ENCODE measurements around the gene UBA52.
"Not testable (repeated sequence)": the region's sequence is repeated elsewhere in the genome, so short reads cannot be mapped to it uniquely, and the experiment has no call there.

The UBA52 gene

DNA sequence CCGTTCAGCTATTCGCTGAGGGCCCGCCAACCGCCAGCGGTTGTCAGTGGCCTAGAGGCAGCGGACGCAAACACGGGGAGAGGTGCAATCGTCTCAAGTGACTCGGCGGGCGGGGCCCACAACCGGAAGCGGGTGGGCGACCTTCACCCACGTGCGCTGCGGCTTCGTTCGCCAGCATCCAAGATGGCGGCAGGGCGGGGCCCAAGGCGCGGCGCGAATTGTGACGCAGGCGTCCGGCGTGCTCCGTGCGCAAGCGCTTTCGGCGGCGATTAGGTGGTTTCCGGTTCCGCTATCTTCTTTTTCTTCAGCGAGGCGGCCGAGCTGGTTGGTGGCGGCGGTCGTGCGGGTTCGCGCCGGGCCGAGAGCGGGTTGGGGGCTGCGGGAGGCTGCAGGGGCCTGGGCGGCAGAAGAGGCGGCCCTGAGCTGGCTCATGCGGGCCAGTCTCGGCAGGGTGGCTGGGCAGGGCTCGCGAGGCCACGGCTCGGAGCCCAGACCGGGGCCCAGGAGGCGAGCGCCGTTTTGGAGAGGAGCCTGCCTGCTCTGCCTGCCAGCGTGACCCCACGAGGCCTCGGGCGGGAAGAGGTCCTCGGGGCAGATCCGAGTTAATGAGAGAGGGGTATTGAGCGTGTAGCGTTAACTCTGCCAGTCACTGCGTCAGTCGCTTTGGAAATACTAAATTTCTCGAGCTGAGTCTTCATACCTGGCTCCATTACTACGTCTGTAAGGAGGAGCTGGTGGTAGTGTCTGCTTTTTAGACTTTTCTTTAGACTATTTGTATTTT lies at the start of gene UBA52:
Gene UBA52 (plus strand): TSS at position 294 of the 781 bp plus-strand sequence. CDS start 1,444 bp downstream, outside the sequence.
- DNase-seq = peak; percentile 98

GRCh38 chr19:18522124-18522861 lies 49.4 kb upstream of the UBA52 start:
- peak; percentile 100 for DNase-seq

GRCh38 chr19:18522862-18523440 lies 48.7 kb upstream of the UBA52 start:
- DNase-seq = not testable (repeated sequence)

- DNase-seq = no peak
Observed at GRCh38 chr19:18523841-18524240, 47.8 kb upstream of the UBA52 start.

GRCh38 chr19:18526316-18526715 lies 45.3 kb upstream of the UBA52 start:
- no peak for DNase-seq

- DNase-seq = no peak
Observed at GRCh38 chr19:18529782-18530181, 41.9 kb upstream of the UBA52 start.

DNA sequence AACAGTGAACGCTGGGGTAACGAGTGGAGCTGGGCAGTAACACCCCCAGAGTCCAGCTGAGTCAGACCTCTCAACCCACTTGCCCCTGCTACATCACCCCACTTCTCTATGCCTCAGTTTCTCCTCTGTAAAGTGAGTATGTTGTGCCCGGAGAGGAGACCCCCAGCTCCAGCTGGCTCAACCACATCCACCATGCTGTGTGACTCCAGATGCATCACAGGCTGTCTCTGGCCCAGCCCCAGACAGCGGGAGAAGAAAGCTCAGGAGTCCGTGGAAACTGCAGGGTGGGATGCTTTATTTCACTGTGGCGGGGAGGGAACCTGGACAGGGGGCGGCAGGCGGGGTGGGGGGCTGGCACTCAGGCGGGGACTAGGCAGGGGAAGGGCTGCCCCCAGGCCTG lies 40.2 kb upstream of the UBA52 start:
- DNase-seq = no peak

GRCh38 chr19:18532168-18532890 lies 39.3 kb upstream of the UBA52 start:
- DNase-seq = no peak

- DNase-seq = no peak
Observed at GRCh38 chr19:18533058-18533457, 38.6 kb upstream of the UBA52 start.

- DNase-seq = no peak
Observed at GRCh38 chr19:18536475-18536874, 35.2 kb upstream of the UBA52 start.

DNA sequence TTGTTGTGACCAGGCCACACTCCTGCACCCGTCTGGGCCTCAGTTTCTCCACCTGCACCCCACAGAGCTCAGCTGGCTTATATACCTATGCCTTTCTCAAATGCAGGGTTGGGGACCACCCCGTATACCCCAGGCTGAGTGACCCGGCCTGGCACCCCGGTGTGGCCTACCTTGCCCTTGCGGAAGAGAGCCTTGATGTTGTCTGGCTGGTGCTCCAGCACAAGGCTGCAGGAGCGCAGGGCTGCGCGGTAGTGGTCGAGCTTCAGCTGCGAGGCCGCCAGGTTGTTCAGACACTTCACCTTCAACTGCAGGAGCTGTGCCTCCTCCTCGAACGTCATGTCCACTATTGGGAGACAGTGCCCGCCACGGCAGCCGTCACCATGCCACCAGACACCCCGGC lies 34.2 kb upstream of the UBA52 start:
- no peak for DNase-seq

DNA sequence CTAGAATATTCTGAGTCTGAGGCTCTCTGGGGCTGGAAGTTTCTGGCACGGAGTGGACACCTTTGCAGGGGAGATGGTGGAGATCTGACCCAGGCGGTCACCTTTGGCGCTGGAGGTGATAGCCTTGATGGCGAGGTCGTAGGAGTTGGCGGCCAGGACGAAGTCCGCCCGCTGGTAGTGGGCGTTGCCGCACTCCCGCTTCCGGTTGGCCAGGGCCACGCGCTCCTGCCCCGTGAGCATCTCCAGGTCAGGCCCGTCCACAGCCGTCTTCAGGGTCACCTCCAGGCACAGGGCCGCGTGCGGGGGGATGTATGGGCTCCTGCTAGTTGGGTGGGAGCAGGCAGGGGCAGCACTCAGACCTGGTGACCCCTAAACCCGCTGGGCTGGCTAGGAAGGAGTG lies 33.5 kb upstream of the UBA52 start:
- DNase-seq = no peak

GRCh38 chr19:18539372-18539771 lies 32.3 kb upstream of the UBA52 start:
- DNase-seq = no peak

DNA sequence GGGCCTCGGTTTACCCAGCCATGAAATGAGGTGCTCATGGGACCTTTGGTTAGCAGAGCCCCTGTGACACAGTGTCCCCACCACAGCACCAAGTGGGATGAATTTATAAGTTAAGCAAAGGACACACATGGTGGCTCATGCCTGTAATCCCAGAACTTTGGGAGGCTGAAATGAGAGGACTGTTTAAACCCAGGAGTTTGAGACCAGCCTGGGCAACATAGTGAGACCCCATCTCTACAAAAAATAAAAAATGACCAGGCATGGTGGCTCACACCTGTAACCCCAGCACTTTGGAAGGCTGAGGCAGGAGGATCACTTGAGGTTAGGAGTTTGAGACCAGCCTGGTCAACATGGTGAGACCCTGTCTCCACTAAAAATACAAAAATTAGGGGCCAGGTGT lies 31.5 kb upstream of the UBA52 start:
- not testable (repeated sequence) for DNase-seq

DNA sequence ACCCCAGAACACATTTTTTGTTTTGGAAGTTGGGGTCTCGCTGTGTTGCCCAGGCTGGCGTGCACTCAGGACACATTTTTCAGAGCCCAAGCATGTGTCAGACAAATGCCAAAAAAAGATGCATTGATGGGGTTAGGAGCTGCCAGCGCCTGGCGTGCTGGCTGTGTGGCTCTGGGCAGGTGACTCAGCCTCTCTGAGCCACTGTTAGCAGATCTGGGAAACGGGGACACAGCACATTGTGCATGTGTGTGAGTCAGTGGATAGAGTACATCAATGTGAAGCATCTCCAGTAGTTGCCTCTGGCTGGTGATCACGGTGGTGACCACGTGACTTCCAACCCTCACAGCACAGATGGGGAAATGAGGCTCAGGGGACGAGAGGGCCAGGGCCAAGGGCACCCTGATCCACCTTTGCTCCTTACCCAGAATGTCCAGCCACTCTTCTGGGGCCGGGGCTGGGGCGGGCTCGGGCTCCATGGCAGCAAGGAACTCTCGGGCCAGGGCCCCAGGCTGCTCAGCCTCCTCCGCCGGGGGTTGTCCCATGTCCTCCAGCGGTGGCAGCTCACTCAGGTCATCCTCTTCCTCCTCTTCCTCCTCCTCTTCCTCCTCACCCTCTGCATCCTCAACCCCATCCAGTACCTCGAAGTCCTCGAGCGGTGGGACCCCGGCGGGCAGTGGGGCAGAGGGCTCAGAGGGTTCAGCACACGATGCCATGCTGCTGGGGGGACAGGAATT lies 30.2 kb upstream of the UBA52 start:
- DNase-seq = no peak

DNA sequence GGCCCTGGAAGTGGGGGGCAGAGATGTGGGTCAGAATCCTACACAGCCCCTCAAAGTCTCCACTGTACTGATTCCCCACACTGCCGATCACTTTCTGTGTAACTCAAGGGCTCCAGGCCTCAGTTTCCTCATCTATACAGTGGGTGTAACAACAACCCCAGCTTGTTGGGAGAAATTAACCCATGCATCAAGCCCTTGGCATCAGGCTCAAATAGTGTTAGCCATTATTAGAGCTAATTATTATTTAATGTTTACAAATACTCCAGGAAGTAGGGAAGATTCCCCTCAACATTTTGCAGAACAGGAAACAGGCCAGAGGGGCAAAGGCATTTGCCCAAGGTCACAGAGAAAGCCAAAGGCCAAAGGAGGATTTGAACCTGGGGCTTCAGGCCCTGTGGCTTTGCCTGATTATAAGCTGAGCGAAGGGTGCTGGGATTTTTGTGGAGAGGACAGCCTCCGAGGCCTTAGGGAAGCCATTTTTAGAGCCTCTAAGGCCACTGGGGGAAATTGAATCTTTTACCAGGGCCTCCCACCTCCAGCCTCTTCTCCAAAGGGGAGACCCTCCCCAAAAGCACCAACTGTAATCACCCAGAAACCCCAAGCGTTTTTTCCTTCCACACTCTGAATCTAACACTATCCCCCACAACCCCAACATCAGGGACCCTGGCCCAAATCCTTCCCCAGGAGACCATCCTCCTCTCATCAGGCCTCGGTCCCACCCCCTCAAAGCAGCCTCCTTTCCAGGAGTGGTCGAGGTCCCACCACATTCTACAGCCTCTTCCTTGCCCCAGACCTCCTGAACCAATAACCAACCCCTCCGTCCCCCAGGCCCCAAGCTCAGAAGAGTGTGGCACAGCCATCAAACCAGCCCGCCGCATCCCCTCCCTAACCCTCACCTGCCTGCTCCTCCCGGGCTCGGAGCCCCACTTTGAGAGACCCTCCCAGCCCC lies 29.4 kb upstream of the UBA52 start:
- no peak for DNase-seq

DNA sequence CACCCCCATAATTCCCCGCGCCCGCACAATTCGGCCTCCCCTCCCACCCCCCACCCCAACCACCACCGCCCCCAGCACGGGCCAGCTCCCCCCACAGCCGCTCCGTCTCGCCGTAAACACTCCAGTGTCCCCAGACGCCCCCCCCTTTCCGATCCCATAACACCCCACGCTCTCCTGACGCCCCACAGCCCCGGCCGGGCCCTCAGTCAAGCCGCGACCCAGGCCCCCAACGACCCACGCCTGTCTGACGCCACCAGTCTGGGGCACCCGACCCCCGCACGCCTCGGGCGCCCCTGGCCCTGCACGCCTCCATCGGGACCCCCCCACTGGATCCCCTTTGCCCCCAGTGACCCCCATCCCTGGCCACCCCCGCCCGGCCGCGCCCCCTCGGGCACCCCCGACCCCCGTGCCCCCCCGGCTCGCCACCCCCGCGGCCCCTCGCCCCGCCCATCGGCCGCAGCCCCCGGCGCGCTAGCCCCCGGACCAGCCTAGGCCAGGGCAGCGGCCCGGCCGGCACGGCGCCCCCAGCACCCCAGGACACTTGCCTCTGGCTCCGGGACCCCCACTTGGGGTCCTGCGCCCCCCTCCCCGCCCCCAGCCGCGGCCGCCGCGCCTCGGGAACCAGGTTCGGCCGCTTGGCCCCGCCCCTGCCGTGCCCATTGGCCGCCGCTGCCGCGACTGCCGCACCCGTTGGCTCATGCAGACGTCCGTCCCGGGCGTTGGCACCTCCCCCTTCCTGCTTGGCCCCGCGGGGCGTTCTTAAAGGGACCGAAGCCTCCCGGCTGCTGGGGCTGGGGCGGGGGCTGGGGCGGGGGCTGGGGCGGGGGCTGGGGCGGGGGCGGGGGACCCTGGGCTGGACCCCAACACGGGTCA lies 28.5 kb upstream of the UBA52 start, which contains the start of gene FKBP8:
Gene FKBP8 (minus strand): TSS at position 633 of the 873 bp plus-strand sequence. CDS start 1,603 bp downstream, outside the sequence.
- DNase-seq = peak; percentile 85

DNA sequence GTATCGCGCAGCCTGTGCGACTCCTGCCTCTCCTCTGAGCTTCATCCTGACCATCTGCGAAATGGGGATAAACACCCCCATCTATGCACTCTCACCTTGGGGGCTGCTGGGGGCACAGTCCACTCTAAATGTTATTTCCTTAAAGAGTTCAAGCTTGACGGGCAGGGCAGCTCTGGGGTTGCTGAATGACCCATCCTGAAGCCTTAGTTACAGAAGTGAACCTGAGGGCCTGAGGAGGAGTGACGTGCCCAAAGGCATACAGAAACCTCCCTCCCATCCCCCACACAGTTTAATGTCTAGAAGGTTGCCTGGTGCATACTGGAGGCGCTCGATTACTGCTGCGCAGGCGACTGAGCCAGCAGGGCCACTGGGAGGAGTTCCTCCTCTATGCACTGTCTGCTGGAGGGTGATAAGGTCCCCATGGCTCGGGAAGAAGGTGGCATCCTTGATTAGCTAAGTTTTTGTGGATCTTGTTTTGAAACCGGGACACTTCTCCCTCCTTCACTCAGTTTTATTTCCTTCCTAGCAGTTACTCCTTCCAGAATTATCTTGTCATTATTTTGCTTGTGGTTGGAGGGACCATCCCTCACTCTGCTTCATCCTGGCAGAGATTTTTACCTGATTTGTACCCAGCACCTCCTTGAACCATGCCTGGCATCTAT lies 27.7 kb upstream of the UBA52 start:
- peak; percentile 6 for DNase-seq

DNA sequence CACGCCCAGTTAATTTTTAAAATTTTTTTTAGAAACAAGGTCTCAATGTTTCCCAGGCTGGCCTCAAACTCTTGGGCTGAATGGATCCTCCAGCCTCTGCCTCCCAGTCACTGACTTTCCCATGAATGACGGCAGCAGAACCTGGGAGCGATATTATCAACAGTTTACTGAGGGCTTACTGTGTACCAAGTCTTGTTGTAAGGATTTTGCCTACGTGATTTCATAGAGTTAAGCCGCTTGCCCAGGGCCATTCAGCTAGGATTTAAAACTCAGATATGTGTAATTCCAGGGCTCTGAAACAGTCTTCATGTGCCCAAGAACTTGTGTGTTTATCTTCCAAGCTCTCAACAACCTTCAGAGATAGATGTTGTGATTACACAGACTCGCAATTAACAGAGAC lies 20.0 kb upstream of the UBA52 start:
- no peak for DNase-seq
